WTC11 (cell line): ENCODE data around the gene TBL1XR1. TPM values are rescaled to one million over a fixed set of nuclear protein-coding genes. Genes with fewer than 3 reads are reported as not detected.

Experiments used
- ATAC-seq: fragments of 200-7000 bp; cut with Tn5 transposase; 2 replicates; pipeline ENCODE4 v1.10.0; 2021; ENCODE audit warnings: mild to moderate bottlenecking, moderate library complexity
- CTCF ChIA-PET: fragments of 300-600 bp; sonication (Branson Sonifier 250); formaldehyde crosslinking; loops from one replicate; lab custom pipeline; 2021; ENCODE audit warnings: antibody characterized with exemption; lab: Charles Lee
- POLR2A ChIA-PET: fragments of 350-600 bp; sonication (Branson Sonifier 250); formaldehyde crosslinking; loops from one replicate; lab custom pipeline; 2021; ENCODE audit warnings: antibody characterized with exemption; lab: Charles Lee
- DNase-seq: peaks from one replicate; pipeline ENCODE4 v3.0.0; 2021; ENCODE audit warnings: low spot score
- H3K27ac Mint-ChIP-seq: 2 replicates; pipeline ENCODE4 v1.8.0; 2021; ENCODE audit warnings: mixed read lengths
- H3K27me3 Mint-ChIP-seq: 2 replicates; pipeline ENCODE4 v1.8.0; 2021; ENCODE audit warnings: low read depth, mild to moderate bottlenecking, moderate library complexity, mixed read lengths
- H3K36me3 Mint-ChIP-seq: 2 replicates; pipeline ENCODE4 v1.8.0; 2021; ENCODE audit warnings: mixed read lengths
- H3K4me1 Mint-ChIP-seq: 2 replicates; pipeline ENCODE4 v1.8.0; 2022; ENCODE audit warnings: mixed read lengths
- H3K4me3 Mint-ChIP-seq: 2 replicates; pipeline ENCODE4 v1.8.0; 2021; ENCODE audit warnings: mild to moderate bottlenecking, moderate library complexity, mixed read lengths
- H3K9me3 Mint-ChIP-seq: 2 replicates; pipeline ENCODE4 v1.8.0; 2021; ENCODE audit warnings: mixed read lengths
- AR ChIP-seq: fragments of 250-450 bp; sonication (Bioruptor Pico); IDR thresholded peaks from 2 replicates; pipeline ENCODE4 v1.9.0; 2021; ENCODE audit warnings: mild to moderate bottlenecking
- ATF2 ChIP-seq: sonication (generic); formaldehyde crosslinking; IDR thresholded peaks from 2 replicates; pipeline ENCODE4 v1.8.1; 2022; ENCODE audit warnings: low read depth, missing genetic modification reagents, borderline replicate concordance
- CREB1 ChIP-seq: sonication (generic); formaldehyde crosslinking; IDR thresholded peaks from 2 replicates; pipeline ENCODE4 v1.8.0; 2023; ENCODE audit warnings: mild to moderate bottlenecking, missing genetic modification reagents
- KAT7 ChIP-seq: sonication (generic); formaldehyde crosslinking; IDR thresholded peaks from 2 replicates; pipeline ENCODE4 v1.8.1; 2023; ENCODE audit warnings: missing genetic modification reagents, mild to moderate bottlenecking, borderline replicate concordance
- MXD4 ChIP-seq: fragments of 250-450 bp; sonication (Bioruptor Pico); IDR thresholded peaks from 2 replicates; pipeline ENCODE4 v1.8.0; 2021; ENCODE audit warnings: mild to moderate bottlenecking, moderate library complexity, borderline replicate concordance
- NFATC4 ChIP-seq: fragments of 250-450 bp; sonication (Bioruptor Pico); IDR thresholded peaks from 2 replicates; pipeline ENCODE4 v1.9.0; 2021; ENCODE audit warnings: mild to moderate bottlenecking
- NFE2L1 ChIP-seq: sonication (generic); formaldehyde crosslinking; IDR thresholded peaks from 2 replicates; pipeline ENCODE4 v1.8.1; 2023; ENCODE audit warnings: missing genetic modification reagents
- NR1H2 ChIP-seq: sonication (generic); formaldehyde crosslinking; IDR thresholded peaks from 2 replicates; pipeline ENCODE4 v1.9.0; 2021; ENCODE audit warnings: mild to moderate bottlenecking, moderate library complexity, missing genetic modification reagents
- PRDM15 ChIP-seq: sonication (generic); formaldehyde crosslinking; IDR thresholded peaks from 2 replicates; pipeline ENCODE4 v1.8.0; 2022; ENCODE audit warnings: missing genetic modification reagents
- TP53 ChIP-seq: sonication (generic); formaldehyde crosslinking; IDR thresholded peaks from 2 replicates; pipeline ENCODE4 v1.8.1; 2023; ENCODE audit warnings: mild to moderate bottlenecking, missing genetic modification reagents
- ZNF138 ChIP-seq: sonication (generic); formaldehyde crosslinking; conservative IDR thresholded peaks from 2 replicates; pipeline ENCODE4 v1.8.1; 2022; ENCODE audit warnings: mild to moderate bottlenecking, moderate library complexity, missing genetic modification reagents
- ZSCAN18 ChIP-seq: fragments of 250-450 bp; sonication (Bioruptor Pico); IDR thresholded peaks from 2 replicates; pipeline ENCODE4 v2.1.2; 2022; ENCODE audit warnings: mild to moderate bottlenecking, moderate library complexity
- total RNA-seq: library from RNA; stranded (reverse); gene quantifications from 3 replicates; pipeline ENCODE4 v1.2.3, GENCODE V29; 2021
- TF ChIP-seq, protein P1 (sequence below): sonication (generic); formaldehyde crosslinking; IDR thresholded peaks from 2 replicates; pipeline ENCODE4 v1.8.0; 2022; ENCODE audit warnings: mild to moderate bottlenecking, missing genetic modification reagents
- TF ChIP-seq, protein P2 (sequence below): sonication (generic); formaldehyde crosslinking; IDR thresholded peaks from 2 replicates; pipeline ENCODE4 v1.8.1; 2023; ENCODE audit warnings: mild to moderate bottlenecking, missing genetic modification reagents, moderate library complexity
- TF ChIP-seq, protein P3 (sequence below): sonication (generic); formaldehyde crosslinking; IDR thresholded peaks from 2 replicates; pipeline ENCODE4 v1.8.1; 2023; ENCODE audit warnings: mild to moderate bottlenecking, missing genetic modification reagents
- TF ChIP-seq, protein P4 (sequence below): sonication (generic); formaldehyde crosslinking; IDR thresholded peaks from 2 replicates; pipeline ENCODE4 v1.8.1; 2023; ENCODE audit warnings: mild to moderate bottlenecking, missing genetic modification reagents, borderline replicate concordance
- TF ChIP-seq, protein P5 (sequence below): sonication (generic); formaldehyde crosslinking; IDR thresholded peaks from 2 replicates; pipeline ENCODE4 v1.8.1; 2023; ENCODE audit warnings: mild to moderate bottlenecking, missing genetic modification reagents, moderate library complexity

The TBL1XR1 gene
- total RNA-seq, 1 experiment from 2014 or later, result 148 TPM

- no peak overlapping the region for H3K4me3 Mint-ChIP-seq
- no peaks in the 10 kb centered on the region; the same call in 1 of the 2 replicates for H3K27me3 Mint-ChIP-seq
- no peaks in the 10 kb centered on the region for H3K36me3 Mint-ChIP-seq
- ChIA-PET POLR2A (no interaction called here), CTCF (no interaction called here)
- no peaks in the 10 kb centered on the region for H3K4me1 Mint-ChIP-seq
- no peak for DNase-seq
- ATAC-seq, result no peak
- no peak overlapping the region for H3K27ac Mint-ChIP-seq
- peaks cover 4% of the 10 kb centered on the region; the same call in 1 of the 2 replicates for H3K9me3 Mint-ChIP-seq
- TF ChIP-seq, protein P1, sequence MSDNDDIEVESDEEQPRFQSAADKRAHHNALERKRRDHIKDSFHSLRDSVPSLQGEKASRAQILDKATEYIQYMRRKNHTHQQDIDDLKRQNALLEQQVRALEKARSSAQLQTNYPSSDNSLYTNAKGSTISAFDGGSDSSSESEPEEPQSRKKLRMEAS, result no peak
- TF ChIP-seq, protein P2, sequence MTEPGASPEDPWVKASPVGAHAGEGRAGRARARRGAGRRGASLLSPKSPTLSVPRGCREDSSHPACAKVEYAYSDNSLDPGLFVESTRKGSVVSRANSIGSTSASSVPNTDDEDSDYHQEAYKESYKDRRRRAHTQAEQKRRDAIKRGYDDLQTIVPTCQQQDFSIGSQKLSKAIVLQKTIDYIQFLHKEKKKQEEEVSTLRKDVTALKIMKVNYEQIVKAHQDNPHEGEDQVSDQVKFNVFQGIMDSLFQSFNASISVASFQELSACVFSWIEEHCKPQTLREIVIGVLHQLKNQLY (CRISPR knock-in tag), result no peak
- TF ChIP-seq ATF2, result no peak
- TF ChIP-seq, protein P3, sequence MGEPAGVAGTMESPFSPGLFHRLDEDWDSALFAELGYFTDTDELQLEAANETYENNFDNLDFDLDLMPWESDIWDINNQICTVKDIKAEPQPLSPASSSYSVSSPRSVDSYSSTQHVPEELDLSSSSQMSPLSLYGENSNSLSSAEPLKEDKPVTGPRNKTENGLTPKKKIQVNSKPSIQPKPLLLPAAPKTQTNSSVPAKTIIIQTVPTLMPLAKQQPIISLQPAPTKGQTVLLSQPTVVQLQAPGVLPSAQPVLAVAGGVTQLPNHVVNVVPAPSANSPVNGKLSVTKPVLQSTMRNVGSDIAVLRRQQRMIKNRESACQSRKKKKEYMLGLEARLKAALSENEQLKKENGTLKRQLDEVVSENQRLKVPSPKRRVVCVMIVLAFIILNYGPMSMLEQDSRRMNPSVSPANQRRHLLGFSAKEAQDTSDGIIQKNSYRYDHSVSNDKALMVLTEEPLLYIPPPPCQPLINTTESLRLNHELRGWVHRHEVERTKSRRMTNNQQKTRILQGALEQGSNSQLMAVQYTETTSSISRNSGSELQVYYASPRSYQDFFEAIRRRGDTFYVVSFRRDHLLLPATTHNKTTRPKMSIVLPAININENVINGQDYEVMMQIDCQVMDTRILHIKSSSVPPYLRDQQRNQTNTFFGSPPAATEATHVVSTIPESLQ (CRISPR knock-in tag), result no peak
- TF ChIP-seq ZSCAN18, result no peak
- no peak for TF ChIP-seq NFATC4 (CRISPR knock-in tag)
- TF ChIP-seq, protein P4, sequence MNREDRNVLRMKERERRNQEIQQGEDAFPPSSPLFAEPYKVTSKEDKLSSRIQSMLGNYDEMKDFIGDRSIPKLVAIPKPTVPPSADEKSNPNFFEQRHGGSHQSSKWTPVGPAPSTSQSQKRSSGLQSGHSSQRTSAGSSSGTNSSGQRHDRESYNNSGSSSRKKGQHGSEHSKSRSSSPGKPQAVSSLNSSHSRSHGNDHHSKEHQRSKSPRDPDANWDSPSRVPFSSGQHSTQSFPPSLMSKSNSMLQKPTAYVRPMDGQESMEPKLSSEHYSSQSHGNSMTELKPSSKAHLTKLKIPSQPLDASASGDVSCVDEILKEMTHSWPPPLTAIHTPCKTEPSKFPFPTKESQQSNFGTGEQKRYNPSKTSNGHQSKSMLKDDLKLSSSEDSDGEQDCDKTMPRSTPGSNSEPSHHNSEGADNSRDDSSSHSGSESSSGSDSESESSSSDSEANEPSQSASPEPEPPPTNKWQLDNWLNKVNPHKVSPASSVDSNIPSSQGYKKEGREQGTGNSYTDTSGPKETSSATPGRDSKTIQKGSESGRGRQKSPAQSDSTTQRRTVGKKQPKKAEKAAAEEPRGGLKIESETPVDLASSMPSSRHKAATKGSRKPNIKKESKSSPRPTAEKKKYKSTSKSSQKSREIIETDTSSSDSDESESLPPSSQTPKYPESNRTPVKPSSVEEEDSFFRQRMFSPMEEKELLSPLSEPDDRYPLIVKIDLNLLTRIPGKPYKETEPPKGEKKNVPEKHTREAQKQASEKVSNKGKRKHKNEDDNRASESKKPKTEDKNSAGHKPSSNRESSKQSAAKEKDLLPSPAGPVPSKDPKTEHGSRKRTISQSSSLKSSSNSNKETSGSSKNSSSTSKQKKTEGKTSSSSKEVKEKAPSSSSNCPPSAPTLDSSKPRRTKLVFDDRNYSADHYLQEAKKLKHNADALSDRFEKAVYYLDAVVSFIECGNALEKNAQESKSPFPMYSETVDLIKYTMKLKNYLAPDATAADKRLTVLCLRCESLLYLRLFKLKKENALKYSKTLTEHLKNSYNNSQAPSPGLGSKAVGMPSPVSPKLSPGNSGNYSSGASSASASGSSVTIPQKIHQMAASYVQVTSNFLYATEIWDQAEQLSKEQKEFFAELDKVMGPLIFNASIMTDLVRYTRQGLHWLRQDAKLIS (CRISPR knock-in tag), result no peak
- TF ChIP-seq NFE2L1, result no peak
- no peak for TF ChIP-seq CREB1 (CRISPR knock-in tag)
- TF ChIP-seq, protein P5, sequence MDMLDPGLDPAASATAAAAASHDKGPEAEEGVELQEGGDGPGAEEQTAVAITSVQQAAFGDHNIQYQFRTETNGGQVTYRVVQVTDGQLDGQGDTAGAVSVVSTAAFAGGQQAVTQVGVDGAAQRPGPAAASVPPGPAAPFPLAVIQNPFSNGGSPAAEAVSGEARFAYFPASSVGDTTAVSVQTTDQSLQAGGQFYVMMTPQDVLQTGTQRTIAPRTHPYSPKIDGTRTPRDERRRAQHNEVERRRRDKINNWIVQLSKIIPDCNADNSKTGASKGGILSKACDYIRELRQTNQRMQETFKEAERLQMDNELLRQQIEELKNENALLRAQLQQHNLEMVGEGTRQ, result no peak
- no peak for TF ChIP-seq KAT7
- no peak for TF ChIP-seq TP53 (CRISPR knock-in tag)
- TF ChIP-seq AR (CRISPR knock-in tag), result no peak
- TF ChIP-seq MXD4 (CRISPR knock-in tag), result no peak
- no peak for TF ChIP-seq ZNF138 (CRISPR knock-in tag)
- TF ChIP-seq NR1H2 (CRISPR knock-in tag), result no peak
- TF ChIP-seq PRDM15 (CRISPR knock-in tag), result no peak
Measured at GRCh38 chr3:177220136-177220974, 23.1 kb upstream of the TBL1XR1 start.
